GM11168 (cell line): Measurements from ENCODE around the gene ZNF408.

ENCODE experiments used
- in situ Hi-C: fragments of 300-500 bp; cut with MboI; formaldehyde crosslinking; loops from one replicate; pipeline ENCODE4 v1.12.0; 2022; ENCODE audit warnings: low sequenced_read_pairs; ENCODE audit not compliant: unreplicated experiment

The ZNF408 gene

GRCh38 chr11:46724088-46724487 lies 23.3 kb downstream of the ZNF408 start:
- in situ Hi-C loops = no loop called here

DNA sequence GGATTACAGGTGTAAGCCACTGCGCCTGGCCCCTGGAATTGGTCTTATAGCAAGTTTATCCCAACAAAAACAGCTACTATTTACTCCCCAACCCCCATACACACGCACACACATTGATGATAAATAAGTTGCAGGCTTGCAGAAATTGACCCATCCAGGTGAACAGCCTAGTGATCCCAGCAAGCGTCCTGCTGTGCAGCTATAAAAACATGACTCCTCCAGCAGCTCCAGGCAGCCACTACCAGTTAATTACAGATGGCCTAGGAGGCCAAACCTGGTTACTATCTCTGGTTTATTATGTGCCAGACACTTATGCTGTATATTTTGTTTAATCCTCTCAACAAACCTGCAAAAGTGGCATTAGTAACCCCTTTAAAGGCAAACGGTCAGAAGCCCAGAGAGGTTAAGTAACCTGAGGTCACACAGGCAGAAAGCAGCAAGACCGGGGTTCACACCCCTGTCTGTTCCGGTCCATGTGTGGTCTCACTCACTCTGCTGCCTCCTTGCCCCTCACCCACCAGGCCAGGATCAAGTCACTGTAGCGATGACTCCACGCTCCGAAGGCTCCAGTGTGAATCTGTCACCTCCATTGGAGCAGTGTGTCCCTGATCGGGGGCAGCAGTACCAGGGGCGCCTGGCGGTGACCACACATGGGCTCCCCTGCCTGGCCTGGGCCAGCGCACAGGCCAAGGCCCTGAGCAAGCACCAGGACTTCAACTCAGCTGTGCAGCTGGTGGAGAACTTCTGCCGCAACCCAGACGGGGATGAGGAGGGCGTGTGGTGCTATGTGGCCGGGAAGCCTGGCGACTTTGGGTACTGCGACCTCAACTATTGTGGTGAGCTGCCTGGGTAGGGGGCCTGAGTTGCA lies 24.7 kb downstream of the ZNF408 start:
- in situ Hi-C loops = no loop called here

DNA sequence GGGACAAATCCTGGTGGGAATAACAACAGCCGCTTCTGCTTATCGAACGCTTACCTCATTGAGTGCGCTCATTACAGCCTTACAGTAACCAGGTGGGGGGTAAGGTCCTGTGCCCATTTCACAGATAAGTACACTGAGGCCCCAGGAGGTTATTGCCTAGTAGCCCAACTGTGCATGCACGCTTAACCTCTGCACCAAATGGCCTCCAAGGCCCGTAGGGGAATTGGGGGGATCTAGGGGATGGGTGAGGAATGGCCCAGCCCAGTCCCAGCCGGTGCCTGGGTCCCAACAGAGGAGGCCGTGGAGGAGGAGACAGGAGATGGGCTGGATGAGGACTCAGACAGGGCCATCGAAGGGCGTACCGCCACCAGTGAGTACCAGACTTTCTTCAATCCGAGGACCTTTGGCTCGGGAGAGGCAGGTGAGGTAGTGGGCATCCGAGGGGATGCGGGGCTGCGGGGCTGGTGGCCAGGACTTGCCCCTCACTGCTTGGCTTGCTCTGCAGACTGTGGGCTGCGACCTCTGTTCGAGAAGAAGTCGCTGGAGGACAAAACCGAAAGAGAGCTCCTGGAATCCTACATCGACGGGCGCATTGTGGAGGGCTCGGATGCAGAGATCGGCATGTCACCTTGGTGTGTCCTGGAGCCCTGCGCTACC lies 25.5 kb downstream of the ZNF408 start:
- in situ Hi-C loops = no loop called here

- in situ Hi-C loops = no loop called here
Observed at GRCh38 chr11:46727952-46728658, 27.3 kb downstream of the ZNF408 start.

DNA sequence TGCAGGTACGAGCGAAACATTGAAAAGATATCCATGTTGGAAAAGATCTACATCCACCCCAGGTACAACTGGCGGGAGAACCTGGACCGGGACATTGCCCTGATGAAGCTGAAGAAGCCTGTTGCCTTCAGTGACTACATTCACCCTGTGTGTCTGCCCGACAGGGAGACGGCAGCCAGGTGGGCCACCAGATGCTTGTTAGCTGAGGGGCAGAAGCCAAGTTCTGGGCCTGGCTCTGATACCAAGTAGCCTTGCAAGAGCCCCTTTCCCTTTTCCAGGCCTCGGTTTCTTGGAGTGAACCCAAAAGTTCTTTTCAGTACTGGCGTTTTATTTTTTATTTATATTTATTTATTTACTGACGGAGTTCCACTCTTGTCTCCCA lies 27.8 kb downstream of the ZNF408 start:
- in situ Hi-C loops = no loop called here

GRCh38 chr11:46729110-46730027 lies 28.5 kb downstream of the ZNF408 start:
- in situ Hi-C loops = no loop called here

GRCh38 chr11:46731545-46731944 lies 30.7 kb downstream of the ZNF408 start:
- in situ Hi-C loops = no loop called here

GRCh38 chr11:46733234-46733633 lies 32.4 kb downstream of the ZNF408 start:
- in situ Hi-C loops = no loop called here

- in situ Hi-C loops = no loop called here
Observed at GRCh38 chr11:46736146-46736545, 35.3 kb downstream of the ZNF408 start.

GRCh38 chr11:46736615-46737014 lies 35.8 kb downstream of the ZNF408 start:
- in situ Hi-C loops = no loop called here

DNA sequence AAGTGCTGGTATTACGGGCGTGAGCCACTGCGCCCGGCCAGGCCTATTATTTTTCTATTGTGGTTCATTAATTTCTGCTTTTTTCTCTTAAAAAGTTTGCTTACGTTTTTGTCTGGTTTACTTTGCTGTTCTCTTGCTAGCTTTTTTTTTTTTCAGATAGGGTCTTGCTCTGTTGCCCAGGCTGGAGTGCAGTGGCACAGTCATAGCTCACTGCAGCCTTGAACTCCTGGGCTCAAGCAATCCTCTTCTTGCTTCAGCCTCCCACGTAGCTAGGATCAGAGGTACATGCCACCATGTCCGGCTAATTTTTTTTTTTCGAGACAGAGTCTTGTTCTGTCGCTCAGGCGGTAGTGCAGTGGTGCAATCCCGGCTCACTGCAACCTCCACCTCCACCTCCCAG lies 36.9 kb downstream of the ZNF408 start:
- in situ Hi-C loops = no loop called here

GRCh38 chr11:46738887-46739286 lies 38.1 kb downstream of the ZNF408 start:
- in situ Hi-C loops = no loop called here

GRCh38 chr11:46741600-46742484 lies 41.0 kb downstream of the ZNF408 start:
- in situ Hi-C loops = no loop called here

DNA sequence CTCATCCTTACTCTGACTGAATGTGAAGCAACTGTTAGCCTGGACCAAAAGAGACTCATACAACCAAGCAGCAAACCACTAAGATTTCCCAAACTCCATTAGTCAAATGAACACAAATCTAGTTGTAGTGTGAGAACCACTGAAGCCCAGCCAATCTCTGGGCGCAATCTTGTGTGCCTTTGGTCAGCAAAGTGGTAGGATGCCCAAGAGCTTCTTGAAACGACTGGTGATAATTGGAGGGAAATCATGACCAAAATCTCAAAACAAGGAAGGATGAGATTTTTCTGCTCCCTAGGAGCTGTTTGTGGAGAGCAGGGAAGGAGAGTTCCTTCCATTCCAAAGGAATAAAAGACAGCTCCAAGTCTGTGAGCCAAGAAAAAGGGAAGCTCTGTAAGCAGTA lies 42.2 kb downstream of the ZNF408 start:
- in situ Hi-C loops = no loop called here

- in situ Hi-C loops = no loop called here
Observed at GRCh38 chr11:46743693-46744339, 43.0 kb downstream of the ZNF408 start.

DNA sequence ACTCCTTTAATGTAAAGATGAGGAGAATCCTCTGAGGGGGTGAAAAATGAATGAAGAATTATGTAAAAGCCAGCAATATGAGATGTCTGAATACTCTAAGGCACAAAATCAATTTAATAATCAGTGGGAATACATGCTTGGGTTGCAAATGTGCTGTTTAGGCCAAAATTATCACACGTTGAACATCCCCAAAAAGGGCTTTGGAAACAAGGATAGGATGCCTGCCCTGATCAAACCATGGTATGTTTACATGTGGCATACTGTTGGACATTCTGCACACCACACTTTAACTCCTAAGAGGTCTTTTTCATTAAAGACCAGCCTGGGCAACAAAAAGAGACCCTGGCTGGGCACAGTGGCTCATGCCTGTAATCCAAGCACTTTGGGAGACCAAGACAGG lies 44.5 kb downstream of the ZNF408 start:
- in situ Hi-C loops = no loop called here

- in situ Hi-C loops = no loop called here
Observed at GRCh38 chr11:46745995-46746394, 45.2 kb downstream of the ZNF408 start.

GRCh38 chr11:46747150-46747549 lies 46.3 kb downstream of the ZNF408 start:
- in situ Hi-C loops = no loop called here
